ENCODE measurements around the gene ACOT8. TPM values are rescaled to one million over a fixed set of nuclear protein-coding genes. Genes with fewer than 3 reads are reported as not detected.
"Not testable (repeated sequence)": the region's sequence is repeated elsewhere in the genome, so short reads cannot be mapped to it uniquely, and the experiment has no call there.

Gene ACOT8
- polyA plus RNA-seq (ENCODE audit: insufficient read length in 3 of 3), result 10 to 100 TPM; 18.7 to 23.7 (median 20.9) TPM

DNA sequence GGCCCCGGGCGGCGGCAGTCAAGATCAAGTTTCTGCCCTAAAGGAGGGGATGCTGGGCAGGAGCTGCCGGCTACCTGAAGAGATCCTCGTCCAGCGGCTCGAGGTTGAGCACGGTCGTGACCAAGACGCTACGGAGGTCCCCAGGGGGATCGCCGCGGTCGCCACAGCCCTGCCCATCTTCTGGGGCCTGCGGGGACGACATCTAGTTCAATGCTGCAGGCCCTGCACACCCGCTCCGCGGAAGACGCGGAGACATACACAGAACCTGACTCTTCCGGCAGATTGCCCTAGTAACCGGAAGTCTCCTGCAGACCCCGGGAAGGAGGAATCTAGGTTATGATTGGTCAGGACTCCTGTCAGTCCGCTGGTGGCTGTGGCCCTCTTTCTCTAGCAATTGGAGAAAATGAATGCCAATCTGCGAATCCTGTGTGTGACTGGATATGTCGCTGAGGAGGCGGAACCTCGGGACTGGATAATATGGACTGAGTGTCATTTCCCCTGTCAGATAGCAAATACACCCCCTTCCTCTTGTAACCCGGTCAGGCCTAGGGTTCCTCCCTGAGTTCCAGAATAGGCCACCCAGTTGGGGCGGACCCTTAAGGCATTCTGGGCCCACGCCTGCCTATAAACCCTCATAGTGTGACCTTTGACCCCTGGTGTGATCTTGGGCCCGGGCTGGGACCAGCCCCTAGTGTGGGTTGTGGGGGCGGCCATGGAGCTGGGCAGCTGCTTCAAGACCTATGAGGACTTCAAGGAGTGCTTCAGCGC lies at the start of gene ACOT8, which contains the start of gene ZSWIM3:
TSS of gene ACOT8 (minus strand) at position 279 of the 768 bp plus-strand sequence. CDS start at position 202, 77 bp downstream.
TSS of gene ZSWIM3 (plus strand) at position 501 of the 768 bp plus-strand sequence. CDS start at position 713, 212 bp downstream.
- DNase-seq (ENCODE audit: low read depth in 3 of 3, low spot score in 2 of 3), result peak; percentile 100

DNA sequence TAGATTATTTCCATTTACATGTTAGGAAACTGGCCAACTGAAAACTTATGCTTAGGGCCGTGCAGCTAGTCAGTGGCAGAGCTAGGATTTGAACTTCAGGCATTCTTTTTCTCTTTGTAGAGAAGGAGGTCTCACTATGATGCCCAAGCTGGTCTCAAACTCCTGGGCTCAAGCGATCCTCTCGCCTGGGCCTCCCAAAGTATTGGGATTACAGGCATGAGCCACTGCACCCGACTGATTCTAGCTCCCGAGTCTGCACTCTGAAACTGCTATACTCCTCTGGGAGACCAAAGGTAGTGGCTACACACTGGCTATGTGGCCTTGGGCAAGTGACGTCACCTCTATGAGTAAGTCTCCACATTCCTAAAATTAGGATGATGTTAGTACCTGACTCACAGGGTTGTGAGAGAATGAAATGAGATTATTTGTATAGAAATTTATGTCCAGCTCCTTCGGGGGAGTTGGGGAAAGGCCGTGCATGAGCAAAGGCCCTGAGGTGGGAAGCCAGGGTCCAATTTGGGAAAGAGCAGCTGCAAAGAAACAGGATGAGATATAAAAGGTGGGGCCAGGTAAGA lies 48.4 kb upstream of the ACOT8 start:
- DNase-seq (ENCODE audit: low read depth in 3 of 3, low spot score in 2 of 3), result no peak

DNA sequence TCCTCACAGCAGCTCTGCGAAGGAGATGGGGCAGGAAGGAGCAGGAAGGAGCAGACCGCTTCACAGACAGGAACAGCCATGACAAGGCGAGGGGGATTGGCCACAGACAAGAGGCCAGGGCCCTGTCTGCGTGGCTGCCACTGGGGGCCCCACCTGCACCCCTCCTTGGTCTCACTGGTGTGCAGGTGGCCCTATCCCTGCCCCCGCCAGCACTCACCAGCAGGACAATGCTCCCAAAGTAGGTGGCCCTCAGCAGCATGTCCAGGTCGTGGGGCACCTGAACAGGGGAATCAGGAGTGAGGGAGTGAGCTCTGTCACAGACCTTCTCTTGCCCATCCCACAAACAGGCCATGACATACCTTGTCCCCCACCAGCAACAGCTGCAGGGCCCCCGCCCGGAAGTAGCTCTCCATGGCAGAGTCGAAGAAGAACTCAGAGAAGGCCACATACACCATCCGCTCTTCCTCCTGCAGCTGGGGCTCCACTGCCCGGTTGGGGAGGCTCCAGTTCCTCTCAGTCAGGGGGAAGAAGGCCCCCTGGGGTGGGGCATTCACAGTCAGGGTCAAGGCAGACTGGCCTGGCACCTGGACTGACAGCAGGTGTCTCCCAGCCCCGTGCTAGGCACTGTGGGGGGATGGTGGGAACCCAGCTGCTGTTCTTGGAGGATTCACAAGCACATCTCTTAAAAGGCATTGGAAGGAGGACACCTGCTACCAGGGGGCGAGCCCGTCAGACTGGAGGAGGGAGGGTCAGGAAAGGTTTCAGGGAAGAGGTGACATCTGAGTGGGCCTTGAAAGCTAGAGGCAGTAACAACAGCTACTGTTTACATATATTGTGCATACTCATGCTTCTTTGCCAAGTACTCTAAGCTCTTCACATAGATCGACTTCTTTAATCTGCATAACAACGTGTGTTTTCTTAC lies 47.7 kb upstream of the ACOT8 start:
- DNase-seq (ENCODE audit: low read depth in 3 of 3, low spot score in 2 of 3), result no peak

DNA sequence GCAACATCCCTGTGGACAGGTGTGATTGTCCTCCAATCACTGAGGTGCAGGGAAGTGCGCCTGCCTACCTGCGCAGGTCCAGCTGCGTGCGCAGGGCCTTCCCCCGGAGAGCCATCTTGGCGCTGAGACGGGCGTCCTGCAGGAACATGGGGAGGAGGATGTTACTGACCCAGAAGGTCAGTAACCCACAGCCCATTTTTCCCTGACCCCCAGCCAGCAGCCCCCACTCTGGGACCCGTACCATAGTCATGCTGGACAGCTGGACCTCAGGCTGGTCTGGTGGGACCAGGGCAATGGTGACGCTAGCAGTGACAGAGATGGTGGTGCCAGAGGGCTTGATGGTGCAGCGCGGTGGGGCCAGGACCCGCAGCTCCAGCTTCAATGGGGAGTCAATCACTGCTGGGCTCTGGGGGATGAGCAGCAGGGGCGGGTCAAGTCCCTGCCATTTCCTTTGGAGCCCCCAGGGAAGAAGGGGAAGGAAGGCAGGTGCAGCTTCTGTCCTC lies 45.1 kb upstream of the ACOT8 start:
- DNase-seq (ENCODE audit: low read depth in 3 of 3, low spot score in 2 of 3), result no peak

DNA sequence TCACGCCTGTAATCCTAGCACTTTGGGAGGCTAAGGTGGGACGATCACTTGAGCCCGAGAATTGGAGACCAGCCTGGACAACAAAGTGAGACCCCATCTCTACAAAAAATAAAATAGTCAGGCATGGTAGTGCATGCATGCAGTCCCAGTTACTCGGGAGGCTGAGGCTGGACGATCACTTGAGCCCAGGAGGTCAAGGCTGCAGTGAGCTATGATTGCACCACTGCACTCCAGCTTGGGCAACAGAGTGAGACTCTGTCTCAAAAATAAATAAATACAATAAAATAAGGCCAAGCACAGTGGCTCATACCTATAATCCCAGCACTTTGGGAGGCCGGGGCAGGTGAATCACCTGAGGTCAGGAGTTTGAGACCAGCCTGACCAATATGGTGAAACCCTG lies 44.1 kb upstream of the ACOT8 start:
- DNase-seq (ENCODE audit: low read depth in 3 of 3, low spot score in 2 of 3), result not testable (repeated sequence)

DNA sequence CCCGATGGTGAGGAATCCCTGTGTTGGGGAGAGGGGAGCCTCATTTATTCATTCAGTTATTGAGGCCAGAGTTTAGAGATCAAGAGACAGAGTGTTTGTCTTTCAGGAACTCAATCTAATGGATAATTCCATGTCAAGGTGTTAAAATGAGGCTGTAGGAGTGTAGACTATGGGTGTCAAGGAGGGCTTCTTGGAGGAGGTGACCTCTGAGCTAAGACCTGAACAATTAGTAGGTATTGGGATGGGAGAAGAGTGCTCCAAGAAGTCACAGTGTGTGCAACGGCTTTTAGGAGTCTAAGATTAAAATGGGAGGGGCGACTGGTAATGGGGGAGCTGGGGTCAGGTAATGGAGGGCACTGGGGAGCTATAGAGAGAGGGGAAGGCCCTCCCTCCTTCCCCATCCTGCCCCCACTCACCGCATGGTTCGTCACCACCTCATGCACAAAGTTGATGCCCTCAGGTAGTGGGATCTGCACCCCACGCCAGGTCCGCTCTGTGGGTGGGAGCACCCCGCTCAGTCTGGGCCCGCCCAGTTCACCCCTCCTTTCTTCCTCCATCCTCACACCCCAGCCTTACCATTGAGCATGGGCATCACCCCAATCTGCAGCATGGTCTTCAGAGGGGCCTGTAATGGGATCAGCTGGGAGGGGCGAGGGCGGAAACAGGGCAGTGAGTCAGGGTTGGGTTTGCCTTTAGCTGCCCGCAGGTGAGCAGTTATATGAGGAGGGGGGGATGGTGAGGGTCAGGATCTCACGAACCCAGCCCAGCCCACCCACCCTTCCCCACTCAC lies 42.0 kb upstream of the ACOT8 start:
- DNase-seq (ENCODE audit: low read depth in 3 of 3, low spot score in 2 of 3), result no peak

DNA sequence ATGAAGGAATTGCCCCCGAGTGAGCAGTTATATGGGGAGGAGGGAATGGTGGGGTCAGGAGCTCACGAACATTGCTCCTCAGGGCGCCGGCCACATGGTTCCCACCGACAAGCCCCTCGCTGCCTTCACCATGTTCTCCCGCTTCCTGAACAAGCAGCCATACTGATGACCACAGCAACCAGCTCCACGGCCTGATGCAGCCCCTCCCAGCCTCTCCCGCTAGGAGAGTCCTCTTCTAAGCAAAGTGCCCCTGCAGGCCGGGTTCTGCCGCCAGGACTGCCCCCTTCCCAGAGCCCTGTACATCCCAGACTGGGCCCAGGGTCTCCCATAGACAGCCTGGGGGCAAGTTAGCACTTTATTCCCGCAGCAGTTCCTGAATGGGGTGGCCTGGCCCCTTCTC lies 41.1 kb upstream of the ACOT8 start:
- no peak for DNase-seq (ENCODE audit: low read depth in 3 of 3, low spot score in 2 of 3)

DNA sequence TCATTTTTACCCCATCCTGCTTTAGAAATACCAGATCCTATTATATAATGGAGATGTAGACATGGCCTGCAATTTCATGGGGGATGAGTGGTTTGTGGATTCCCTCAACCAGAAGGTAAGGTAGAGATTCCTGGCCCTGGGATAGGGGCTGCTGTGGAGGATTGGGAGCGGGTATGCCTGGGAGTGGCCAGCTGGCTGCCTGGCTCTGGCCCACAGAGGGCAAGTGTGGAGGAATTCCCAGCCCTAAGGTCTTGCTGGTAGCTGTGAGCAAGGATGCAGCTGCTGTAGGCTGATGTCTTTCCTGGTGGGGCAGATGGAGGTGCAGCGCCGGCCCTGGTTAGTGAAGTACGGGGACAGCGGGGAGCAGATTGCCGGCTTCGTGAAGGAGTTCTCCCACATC lies 40.5 kb upstream of the ACOT8 start:
- no peak for DNase-seq (ENCODE audit: low read depth in 3 of 3, low spot score in 2 of 3)

DNA sequence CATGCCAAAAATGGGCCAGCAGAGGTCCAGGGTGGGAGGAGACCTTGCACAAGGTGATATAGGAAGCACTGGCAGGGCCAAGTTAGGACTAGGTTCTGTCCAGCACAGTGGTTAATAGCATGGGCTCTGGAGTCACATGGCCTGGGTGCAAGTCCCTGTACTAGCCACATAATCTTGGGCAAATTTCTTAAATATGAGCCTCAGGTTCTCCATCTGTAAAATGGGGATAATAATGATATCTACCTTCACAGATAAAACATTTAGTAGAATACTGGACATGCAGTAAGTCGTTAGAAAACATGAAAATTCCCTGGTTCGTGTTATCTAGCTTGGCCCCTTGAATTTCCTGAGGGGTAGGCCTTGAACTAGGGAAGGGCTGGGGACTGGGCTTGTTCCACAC lies 40.1 kb upstream of the ACOT8 start:
- DNase-seq (ENCODE audit: low read depth in 3 of 3, low spot score in 2 of 3), result no peak

DNA sequence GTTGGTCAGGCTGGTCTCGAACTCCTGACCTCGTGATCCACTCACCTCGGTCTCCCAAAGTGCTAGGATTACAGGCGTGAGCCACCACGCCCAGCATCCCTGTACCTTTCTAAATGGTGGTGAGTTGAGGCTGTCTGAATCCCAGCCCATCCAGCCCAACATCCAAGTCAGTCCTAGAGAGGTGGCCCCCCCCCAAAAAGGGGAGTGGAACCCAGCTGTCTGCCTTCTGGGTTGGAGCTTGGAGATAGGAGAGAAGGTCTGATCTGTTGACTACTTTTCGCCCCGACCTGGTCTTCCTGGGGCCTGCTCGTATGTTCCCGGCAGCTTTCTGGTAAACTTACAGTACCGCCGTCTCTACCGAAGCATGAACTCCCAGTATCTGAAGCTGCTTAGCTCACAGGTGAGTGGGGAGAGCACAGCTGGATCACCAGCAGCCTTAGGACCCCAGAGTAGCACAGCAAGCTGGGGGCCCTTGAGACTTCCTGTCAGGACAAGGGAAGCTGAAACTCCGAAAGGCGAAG lies 39.5 kb upstream of the ACOT8 start:
- no peak for DNase-seq (ENCODE audit: low read depth in 3 of 3, low spot score in 2 of 3)

DNA sequence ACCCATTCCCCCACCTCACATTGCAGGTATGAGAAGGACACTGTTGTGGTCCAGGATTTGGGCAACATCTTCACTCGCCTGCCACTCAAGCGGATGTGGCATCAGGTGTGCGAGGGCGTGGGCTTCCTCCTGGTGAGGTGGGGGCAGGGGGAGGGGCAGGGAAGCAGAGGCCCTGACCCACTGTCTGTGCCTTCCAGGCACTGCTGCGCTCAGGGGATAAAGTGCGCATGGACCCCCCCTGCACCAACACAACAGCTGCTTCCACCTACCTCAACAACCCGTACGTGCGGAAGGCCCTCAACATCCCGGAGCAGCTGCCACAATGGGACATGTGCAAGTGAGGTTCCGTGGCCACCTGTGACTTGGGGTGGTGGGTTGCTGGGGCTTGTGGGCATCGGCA lies 37.6 kb upstream of the ACOT8 start:
- no peak for DNase-seq (ENCODE audit: low read depth in 3 of 3, low spot score in 2 of 3)

DNA sequence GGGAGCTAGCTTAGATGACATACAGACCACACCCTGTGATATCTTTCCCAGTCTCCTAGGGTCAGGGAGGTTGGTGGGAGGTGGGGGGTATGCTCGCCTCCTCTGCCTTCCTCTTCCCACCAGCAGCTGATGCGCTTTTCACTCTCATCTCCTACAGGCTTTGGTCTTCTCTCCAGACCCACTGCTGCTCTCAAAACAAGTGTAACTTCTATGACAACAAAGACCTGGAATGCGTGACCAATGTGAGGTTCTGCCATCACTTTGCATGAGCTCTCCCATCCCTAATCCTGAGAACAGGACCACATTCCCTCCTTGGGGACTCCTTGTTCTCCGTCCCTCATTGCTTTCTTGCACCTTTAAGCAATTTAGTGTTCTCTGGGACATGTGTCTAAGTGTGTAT lies 36.6 kb upstream of the ACOT8 start:
- no peak for DNase-seq (ENCODE audit: low read depth in 3 of 3, low spot score in 2 of 3)

DNA sequence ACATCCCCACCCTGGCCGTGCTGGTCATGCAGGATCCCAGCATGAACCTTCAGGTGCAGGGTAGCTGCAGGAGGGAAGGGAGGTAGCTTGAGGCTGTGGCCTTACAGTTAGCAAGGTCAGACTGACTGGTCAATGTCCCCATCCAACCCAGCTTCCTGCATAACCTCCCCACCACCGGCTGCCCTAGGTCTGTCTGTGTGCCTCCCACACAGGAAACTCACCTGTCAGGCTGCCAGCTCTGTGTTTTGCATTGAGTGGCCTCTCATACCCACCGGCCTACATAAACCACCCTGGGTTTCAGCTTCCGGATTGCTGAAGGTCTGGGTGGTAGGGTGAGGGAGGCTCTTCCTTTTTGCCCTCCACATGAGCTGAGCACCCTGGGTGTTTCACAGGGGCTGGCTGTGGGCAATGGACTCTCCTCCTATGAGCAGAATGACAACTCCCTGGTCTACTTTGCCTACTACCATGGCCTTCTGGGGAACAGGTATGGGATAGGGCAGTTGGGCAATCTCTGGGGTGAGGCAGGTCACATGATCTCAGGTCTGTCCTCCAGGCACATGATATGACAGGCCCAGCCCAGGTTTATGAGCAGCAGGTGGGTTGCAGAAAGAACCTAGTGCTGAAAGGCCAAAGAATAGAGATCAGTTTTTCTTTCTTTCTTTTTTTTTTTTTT lies 35.8 kb upstream of the ACOT8 start:
- no peak for DNase-seq (ENCODE audit: low read depth in 3 of 3, low spot score in 2 of 3)

DNA sequence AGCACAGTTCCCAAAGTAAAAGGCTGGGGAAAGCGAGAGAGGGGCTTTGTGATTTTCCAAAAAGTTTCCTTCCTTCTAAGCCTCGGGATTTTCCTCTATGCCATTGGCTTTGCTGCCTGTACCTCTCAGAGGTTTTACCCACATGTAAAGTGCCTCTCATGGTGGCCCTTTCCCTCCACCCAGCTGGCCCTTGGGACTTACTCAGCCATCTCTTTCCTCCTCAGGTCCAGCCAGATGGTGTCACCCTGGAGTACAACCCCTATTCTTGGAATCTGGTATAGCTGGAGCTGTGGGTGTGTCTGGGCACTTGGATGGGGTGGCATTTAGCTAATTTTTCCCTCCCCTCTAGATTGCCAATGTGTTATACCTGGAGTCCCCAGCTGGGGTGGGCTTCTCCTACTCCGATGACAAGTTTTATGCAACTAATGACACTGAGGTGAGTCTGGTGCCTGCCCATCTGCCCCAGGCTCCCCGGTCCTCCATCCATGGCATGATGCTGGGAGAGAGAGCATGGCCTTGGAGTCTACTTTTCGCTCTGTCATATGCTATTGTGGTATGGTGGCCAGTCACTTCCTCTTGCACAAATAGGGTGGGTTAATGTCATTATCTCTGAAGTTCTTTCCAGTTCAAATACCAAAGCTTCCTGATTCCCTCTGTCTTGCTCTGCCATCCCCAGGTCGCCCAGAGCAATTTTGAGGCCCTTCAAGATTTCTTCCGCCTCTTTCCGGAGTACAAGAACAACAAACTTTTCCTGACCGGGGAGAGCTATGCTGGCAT lies 35.0 kb upstream of the ACOT8 start:
- no peak for DNase-seq (ENCODE audit: low read depth in 3 of 3, low spot score in 2 of 3)

DNA sequence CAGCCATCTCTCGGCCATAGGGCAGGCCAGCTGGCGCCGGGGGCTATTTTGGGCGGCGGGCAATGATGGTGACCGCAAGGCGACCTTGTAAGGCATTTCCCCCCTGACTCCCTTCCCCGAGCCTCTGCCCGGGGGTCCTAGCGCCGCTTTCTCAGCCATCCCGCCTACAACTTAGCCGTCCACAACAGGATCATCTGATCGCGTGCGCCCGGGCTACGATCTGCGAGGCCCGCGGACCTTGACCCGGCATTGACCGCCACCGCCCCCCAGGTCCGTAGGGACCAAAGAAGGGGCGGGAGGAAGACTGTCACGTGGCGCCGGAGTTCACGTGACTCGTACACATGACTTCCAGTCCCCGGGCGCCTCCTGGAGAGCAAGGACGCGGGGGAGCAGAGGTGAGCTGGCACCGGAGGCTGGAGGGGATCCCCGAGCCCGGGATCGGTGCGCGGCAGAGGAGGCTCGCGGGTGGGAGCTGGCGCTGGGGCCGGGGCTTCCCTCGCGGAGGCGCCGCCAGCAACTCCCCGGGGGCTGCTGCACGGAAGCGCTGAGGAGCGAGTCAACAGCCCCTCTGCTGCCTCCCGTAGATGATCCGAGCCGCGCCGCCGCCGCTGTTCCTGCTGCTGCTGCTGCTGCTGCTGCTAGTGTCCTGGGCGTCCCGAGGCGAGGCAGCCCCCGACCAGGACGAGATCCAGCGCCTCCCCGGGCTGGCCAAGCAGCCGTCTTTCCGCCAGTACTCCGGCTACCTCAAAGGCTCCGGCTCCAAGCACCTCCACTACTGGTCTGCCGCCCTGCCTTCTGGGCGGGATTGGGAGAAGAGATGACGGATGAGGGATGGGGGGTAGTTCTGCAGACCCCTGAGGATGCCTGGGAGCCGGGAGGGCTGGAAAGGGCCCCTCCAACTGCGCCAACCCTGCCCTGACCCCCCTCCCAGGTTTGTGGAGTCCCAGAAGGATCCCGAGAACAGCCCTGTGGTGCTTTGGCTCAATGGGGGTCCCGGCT lies 34.1 kb upstream of the ACOT8 start, which contains the start of the genes CTSA and NEURL2:
TSS of gene CTSA (plus strand) at position 351 of the 999 bp plus-strand sequence. CDS start at position 585, 234 bp downstream.
TSS of gene NEURL2 (minus strand) at position 224 of the 999 bp plus-strand sequence. CDS start at position 7, 217 bp downstream.
- peak in 1 of 3 donors; percentile 79 for DNase-seq (ENCODE audit: low read depth in 3 of 3, low spot score in 2 of 3)

DNA sequence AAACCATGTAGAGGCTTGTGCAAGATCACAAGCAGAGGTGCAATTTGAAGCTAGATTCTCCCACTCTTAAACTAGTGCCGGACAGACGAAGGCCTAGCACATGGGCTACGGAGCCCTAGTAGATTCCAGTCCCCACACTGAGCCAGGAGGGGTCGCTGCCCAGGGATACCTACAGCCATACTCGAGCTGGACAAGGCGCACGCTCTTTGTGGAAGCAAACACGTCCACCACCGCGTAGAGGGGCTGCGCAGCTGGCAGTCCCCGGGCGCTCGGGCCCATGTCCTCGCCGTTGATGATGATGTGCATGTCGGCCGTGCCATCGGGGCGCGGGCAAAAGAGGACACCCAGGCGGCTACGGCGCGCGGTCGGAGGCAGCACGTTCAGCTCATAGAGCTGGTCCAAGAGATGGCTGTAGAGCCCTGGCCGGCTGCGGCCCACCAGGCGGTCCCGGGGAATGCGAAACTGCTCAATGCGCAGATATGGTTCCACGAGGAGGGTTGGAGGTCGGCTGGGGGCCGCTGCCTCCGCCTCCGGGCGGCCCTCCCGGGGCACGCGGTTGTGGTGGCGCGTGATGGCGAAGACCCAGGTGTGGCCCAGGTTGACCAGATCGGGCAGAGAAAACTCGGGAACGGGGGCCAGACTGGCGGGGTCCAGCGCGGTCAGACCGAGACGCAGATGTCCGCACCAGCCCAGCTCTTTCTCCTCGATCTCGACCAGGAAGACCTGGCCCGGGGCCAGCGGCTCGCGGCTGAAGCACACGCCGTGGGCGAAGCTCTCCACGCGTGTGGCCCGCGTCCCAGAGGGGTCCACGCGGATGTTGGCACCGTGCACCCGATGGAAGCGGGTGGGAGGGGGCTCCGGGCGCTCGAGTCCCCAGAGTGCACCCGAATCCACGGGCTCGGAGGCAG lies 33.1 kb upstream of the ACOT8 start:
- DNase-seq (ENCODE audit: low read depth in 3 of 3, low spot score in 2 of 3), result peak in 1 of 3 donors; percentile 79
